BE2C (cell line): ENCODE measurements around the gene BTN3A1.
"Not testable (repeated sequence)": the region's sequence is repeated elsewhere in the genome, so short reads cannot be mapped to it uniquely, and the experiment has no call there.

Source experiments
- DNase-seq: peaks from one replicate; pipeline ENCODE4 v3.0.0-alpha.2; 2020
- H3K27me3 ChIP-seq: fragments of 250-450 bp; sonication (Bioruptor Pico); 2 replicates; pipeline ENCODE4 v1.5.1; 2020; ENCODE audit warnings: mild to moderate bottlenecking
- H3K36me3 ChIP-seq: fragments of 250-450 bp; sonication (Bioruptor Pico); 2 replicates; pipeline ENCODE4 v1.5.1; 2020; ENCODE audit warnings: mild to moderate bottlenecking
- H3K4me1 ChIP-seq: fragments of 250-450 bp; sonication (Bioruptor Pico); 2 replicates; pipeline ENCODE4 v1.5.1; 2020
- H3K4me3 ChIP-seq: 2 replicates; pipeline ENCODE4 v1.5.1; 2011; ENCODE audit warnings: low read depth, low read length
- H3K9me3 ChIP-seq: fragments of 250-450 bp; sonication (Bioruptor Pico); 2 replicates; pipeline ENCODE4 v1.5.1; 2020
- TF ChIP-seq, protein P1 (sequence below): IDR thresholded peaks from 2 replicates; pipeline ENCODE4 v1.5.1; 2012; ENCODE audit warnings: mild to moderate bottlenecking, low read depth, low read length

Gene BTN3A1

DNA sequence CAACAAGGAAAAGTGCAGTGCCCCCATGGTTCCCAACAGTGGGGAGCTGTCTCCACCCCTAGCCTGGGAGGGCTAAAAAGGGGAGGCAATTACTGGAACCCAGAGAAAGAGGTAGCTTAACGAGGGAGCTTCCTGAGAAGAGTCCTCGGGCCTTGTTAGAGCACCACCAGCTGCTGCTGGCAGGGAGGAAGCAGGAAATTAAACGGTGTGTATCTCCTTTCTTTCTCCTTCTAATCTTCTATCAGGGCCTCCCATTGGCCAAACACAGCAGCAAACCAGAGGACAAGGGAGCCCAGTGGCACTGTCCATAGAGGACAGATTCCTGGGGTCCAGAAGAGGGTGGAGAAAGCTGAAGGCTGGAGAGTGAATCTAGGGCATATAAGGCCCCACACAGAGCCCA is 26.8 kb upstream of the BTN3A1 start:
- TF ChIP-seq, protein P1, sequence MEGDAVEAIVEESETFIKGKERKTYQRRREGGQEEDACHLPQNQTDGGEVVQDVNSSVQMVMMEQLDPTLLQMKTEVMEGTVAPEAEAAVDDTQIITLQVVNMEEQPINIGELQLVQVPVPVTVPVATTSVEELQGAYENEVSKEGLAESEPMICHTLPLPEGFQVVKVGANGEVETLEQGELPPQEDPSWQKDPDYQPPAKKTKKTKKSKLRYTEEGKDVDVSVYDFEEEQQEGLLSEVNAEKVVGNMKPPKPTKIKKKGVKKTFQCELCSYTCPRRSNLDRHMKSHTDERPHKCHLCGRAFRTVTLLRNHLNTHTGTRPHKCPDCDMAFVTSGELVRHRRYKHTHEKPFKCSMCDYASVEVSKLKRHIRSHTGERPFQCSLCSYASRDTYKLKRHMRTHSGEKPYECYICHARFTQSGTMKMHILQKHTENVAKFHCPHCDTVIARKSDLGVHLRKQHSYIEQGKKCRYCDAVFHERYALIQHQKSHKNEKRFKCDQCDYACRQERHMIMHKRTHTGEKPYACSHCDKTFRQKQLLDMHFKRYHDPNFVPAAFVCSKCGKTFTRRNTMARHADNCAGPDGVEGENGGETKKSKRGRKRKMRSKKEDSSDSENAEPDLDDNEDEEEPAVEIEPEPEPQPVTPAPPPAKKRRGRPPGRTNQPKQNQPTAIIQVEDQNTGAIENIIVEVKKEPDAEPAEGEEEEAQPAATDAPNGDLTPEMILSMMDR, result no peak

DNA sequence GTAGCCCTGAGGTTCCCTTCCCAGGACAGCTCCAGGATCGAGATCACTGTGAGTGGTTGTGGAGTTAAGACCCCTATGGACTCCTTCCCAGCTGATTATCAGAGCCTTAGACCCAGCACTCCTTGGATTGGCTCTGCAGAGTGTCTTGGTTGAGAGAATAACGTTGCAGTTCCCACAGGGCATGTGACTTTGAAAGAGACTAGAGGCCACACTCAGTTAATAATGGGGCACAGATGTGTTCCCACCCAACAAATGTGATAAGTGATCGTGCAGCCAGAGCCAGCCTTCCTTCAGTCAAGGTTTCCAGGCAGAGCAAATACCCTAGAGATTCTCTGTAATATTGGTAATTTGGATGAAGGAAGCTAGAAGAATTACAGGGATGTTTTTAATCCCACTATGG is 24.4 kb upstream of the BTN3A1 start:
- DNase-seq, result no peak
- TF ChIP-seq, protein P1, result no peak
- Histone ChIP-seq H3K27me3 (no peaks in the 10 kb centered on the region), H3K4me1 (no peaks in the 10 kb centered on the region), H3K36me3 (no peaks in the 10 kb centered on the region), H3K4me3 (no peak overlapping the region), H3K9me3 (no peaks in the 10 kb centered on the region)

More for the DNA sequence above, 26.8 kb upstream of the BTN3A1 start:
- Histone ChIP-seq H3K9me3 (no peaks in the 10 kb centered on the region), H3K36me3 (no peaks in the 10 kb centered on the region), H3K4me1 (no peaks in the 10 kb centered on the region), H3K27me3 (no peaks in the 10 kb centered on the region), H3K4me3 (no peak overlapping the region)
- DNase-seq, result no peak

DNA sequence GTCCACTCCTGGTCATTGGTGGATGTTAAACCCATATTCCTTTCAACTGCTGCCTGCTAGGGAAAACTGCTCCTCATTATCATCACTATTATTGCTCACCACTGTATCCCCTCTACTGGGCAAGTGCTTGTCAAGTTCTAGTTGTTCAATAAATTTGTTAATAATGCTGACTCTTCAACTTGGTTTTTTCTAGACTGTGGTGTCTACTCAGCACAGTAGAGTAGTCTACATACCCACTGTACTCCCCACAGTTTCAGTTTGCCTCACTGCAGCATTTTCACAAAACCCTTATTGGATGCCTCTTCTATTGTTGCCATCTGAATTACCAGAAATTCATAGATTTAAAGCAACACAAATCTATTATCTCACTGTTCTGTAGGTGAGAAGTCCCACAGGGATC is 23.9 kb upstream of the BTN3A1 start:
- H3K27me3 ChIP-seq, H3K9me3 ChIP-seq, H3K4me1 ChIP-seq, H3K36me3 ChIP-seq, DNase-seq, H3K4me3 ChIP-seq: not testable (repeated sequence)

DNA sequence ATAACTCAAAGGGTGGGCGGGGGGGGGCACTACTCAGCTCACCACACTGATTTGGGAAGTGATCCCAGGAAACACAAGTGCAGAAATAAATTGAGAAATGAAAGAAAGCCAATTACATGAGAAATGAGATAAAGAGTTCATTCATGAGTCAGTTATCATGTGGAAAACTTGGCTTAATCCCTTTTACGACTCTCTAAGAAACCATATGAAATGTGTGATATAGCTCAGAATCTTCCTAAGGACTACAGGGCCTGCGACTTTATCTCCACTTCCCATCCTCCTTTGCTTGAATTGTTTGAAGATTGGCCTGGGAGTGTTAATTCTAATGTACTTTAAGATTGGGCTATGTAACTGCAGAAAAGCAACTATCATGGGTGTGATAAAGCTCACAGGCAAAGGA is 22.8 kb upstream of the BTN3A1 start:
- DNase-seq, result no peak
- TF ChIP-seq, protein P1, result no peak
- Histone ChIP-seq H3K4me3 (no peak overlapping the region), H3K9me3 (no peaks in the 10 kb centered on the region), H3K27me3 (no peaks in the 10 kb centered on the region), H3K4me1 (peaks cover 2% of the 10 kb centered on the region; the same call in 1 of the 2 replicates), H3K36me3 (no peaks in the 10 kb centered on the region)

DNA sequence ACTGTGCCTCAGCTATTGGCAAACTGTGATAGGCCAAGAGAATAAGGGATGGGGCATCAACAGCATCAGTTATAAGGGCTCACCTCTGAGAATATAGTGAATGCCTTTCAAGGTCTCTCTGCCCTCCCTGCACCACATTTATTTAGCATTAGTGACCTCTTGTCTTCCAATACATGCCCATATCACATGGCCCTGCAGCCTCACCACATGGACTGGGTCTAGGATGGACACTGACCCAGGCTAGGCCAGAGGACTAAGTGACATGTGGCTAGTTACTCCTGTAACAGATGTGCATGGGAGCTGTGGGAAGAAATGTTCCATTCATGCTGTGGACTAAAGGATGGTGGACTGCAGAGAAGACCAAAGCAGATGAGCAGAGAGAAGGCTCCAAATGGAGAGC is 22.3 kb upstream of the BTN3A1 start:
- TF ChIP-seq, protein P1, result no peak
- H3K4me3 ChIP-seq, result no peak overlapping the region
- peaks cover 2% of the 10 kb centered on the region; the same call in 1 of the 2 replicates for H3K4me1 ChIP-seq
- no peaks in the 10 kb centered on the region for H3K27me3 ChIP-seq
- no peaks in the 10 kb centered on the region for H3K9me3 ChIP-seq
- no peaks in the 10 kb centered on the region for H3K36me3 ChIP-seq
- DNase-seq, result no peak

DNA sequence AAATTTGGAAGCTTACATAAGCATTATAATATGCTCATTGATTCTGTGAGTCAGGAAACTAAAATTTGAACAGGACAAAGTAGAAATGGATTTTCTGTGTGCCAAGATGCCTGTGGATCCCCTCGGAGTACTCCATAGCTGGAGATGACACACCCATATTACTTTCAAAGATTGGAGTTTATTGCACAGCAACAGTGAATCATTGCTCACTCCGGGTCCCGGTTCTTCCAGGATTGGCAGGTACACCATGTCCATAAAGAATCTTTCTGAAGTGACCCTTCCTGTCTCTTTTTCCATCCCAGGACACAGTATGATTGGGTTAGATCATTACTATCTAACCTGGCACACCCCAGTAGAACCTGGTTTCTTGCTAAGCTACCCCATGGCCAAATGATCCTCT is 21.8 kb upstream of the BTN3A1 start:
- H3K27me3 ChIP-seq, result no peaks in the 10 kb centered on the region
- H3K9me3 ChIP-seq, result no peaks in the 10 kb centered on the region
- TF ChIP-seq, protein P1, result no peak
- no peak overlapping the region for H3K4me3 ChIP-seq
- no peaks in the 10 kb centered on the region for H3K36me3 ChIP-seq
- no peak for DNase-seq
- peaks cover 2% of the 10 kb centered on the region; the same call in 1 of the 2 replicates for H3K4me1 ChIP-seq

DNA sequence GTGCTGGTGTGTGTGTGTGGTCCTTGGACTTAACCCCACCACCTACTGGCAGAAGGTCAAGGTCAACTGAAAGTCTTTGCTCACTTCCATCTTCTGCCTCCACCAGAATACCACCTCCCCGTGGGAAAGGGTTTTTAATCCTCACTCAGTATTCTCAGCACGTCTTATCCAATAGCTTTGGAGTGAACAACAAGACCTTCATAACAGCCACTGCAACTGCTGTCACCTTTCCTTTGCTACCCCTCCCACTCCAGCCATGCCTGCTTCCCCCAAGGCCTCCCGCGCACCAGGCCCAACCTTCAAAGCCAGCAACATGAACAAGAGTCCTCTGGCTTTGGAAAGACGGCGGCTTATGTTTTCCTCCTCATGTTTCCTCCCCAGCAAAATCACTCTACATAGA is 20.0 kb upstream of the BTN3A1 start:
- H3K36me3 ChIP-seq, result no peaks in the 10 kb centered on the region
- no peak overlapping the region for H3K4me3 ChIP-seq
- no peaks in the 10 kb centered on the region for H3K27me3 ChIP-seq
- DNase-seq, result no peak
- peaks cover 2% of the 10 kb centered on the region; the same call in 1 of the 2 replicates for H3K4me1 ChIP-seq
- TF ChIP-seq, protein P1, result no peak
- H3K9me3 ChIP-seq, result no peaks in the 10 kb centered on the region
